ENCODE results near the gene ZNF423.

ZNF423 gene

GRCh38 chr16:49484936-49485335 lies 371.0 kb downstream of the ZNF423 start:
- no peak for DNase-seq

GRCh38 chr16:49484451-49484849 lies 371.5 kb downstream of the ZNF423 start:
- peak; percentile 14 for DNase-seq

GRCh38 chr16:49483651-49484450 lies 372.1 kb downstream of the ZNF423 start:
- DNase-seq: no peak

- DNase-seq: no peak
These were observed 372.7 kb downstream of the ZNF423 start for GRCh38 chr16:49483251-49483650.

- no peak for DNase-seq
These were observed 373.2 kb downstream of the ZNF423 start for GRCh38 chr16:49482690-49483089.

GRCh38 chr16:49478616-49479015 lies 377.3 kb downstream of the ZNF423 start:
- DNase-seq: no peak

GRCh38 chr16:49478107-49478506 lies 377.8 kb downstream of the ZNF423 start:
- DNase-seq: no peak

GRCh38 chr16:49477250-49477895 lies 378.5 kb downstream of the ZNF423 start:
- DNase-seq: no peak

- DNase-seq: no peak
These were observed 381.2 kb downstream of the ZNF423 start for GRCh38 chr16:49474741-49475140.

- DNase-seq: no peak
These were observed 382.1 kb downstream of the ZNF423 start for GRCh38 chr16:49473773-49474172.

GRCh38 chr16:49473131-49473530 lies 382.8 kb downstream of the ZNF423 start:
- DNase-seq: no peak

GRCh38 chr16:49472598-49472997 lies 383.3 kb downstream of the ZNF423 start:
- DNase-seq: no peak

GRCh38 chr16:49471038-49471727 lies 384.7 kb downstream of the ZNF423 start:
- no peak for DNase-seq

GRCh38 chr16:49470513-49470991 lies 385.4 kb downstream of the ZNF423 start:
- no peak for DNase-seq

GRCh38 chr16:49469930-49470451 lies 385.9 kb downstream of the ZNF423 start:
- no peak for DNase-seq

GRCh38 chr16:49469311-49469670 lies 386.6 kb downstream of the ZNF423 start:
- no peak for DNase-seq

GRCh38 chr16:49468611-49469310 lies 387.2 kb downstream of the ZNF423 start:
- DNase-seq: no peak

- no peak for DNase-seq
These were observed 388.2 kb downstream of the ZNF423 start for GRCh38 chr16:49467540-49468372.

GRCh38 chr16:49466881-49467280 lies 389.0 kb downstream of the ZNF423 start:
- DNase-seq: no peak

GRCh38 chr16:49466529-49466831 lies 389.4 kb downstream of the ZNF423 start:
- no peak for DNase-seq

- DNase-seq: no peak
These were observed 390.0 kb downstream of the ZNF423 start for GRCh38 chr16:49465661-49466528.
